ENCODE measurements around the gene HS6ST3.

GRCh38 chr13:96181911-96182310 lies 92.0 kb downstream of the HS6ST3 start:
- TF ChIP-seq EZH2 (IDR thresholded peaks at IDR 0.05; ENCODE audit: borderline replicate concordance, low read length) (no peak), CTCF (IDR thresholded peaks at IDR 0.05; ENCODE audit: low read length) (no peak)

Data from OCI-LY1 (cell line).